PC-3 (cell line): ENCODE results near the gene AGBL5. TPM values are rescaled to one million over a fixed set of nuclear protein-coding genes. Genes with fewer than 3 reads are reported as not detected.

Experiments
- ATAC-seq: fragments of 200-7000 bp; cut with Tn5 transposase; 2 replicates; pipeline ENCODE4 v1.9.1; 2020; ENCODE audit warnings: mild to moderate bottlenecking, moderate library complexity
- BruUV-seq: library from RNA; stranded (reverse); fragments of 400-500 nt; replicated peaks from 2 replicates; lab custom pipeline; 2021; lab: Mats Ljungman, UMichigan
- CTCF ChIA-PET: fragments of 300-600 bp; sonication (Branson Sonifier 250); formaldehyde crosslinking; loops from one replicate; lab custom pipeline; 2022; ENCODE audit warnings: antibody characterized with exemption; lab: Charles Lee
- POLR2A ChIA-PET: fragments of 300-600 bp; sonication (Branson Sonifier 250); formaldehyde crosslinking; loops from one replicate; lab custom pipeline; 2022; ENCODE audit warnings: antibody characterized with exemption; ENCODE audit not compliant: unreplicated experiment; lab: Charles Lee
- DNase-seq: peaks from one replicate; pipeline ENCODE4 v3.0.0-alpha.2; 2015
- H2AFZ ChIP-seq: fragments of 300-600 bp; sonication (generic); 2 replicates; pipeline ENCODE4 v1.6.0; 2016; ENCODE audit warnings: antibody characterized with exemption, low read length
- H3F3A ChIP-seq: fragments of 300-600 bp; sonication (generic); one replicate; pipeline ENCODE4 v1.6.0; 2017; ENCODE audit warnings: antibody characterized with exemption, low read length, control low read depth, mild to moderate bottlenecking; ENCODE audit not compliant: unreplicated experiment
- H3K27ac ChIP-seq: fragments of 300-600 bp; sonication (generic); 2 replicates; pipeline ENCODE4 v1.5.1; 2016; ENCODE audit warnings: mild to moderate bottlenecking, low read length
- H3K27me3 ChIP-seq: fragments of 300-600 bp; sonication (generic); 2 replicates; pipeline ENCODE4 v1.6.1; 2016; ENCODE audit warnings: low read length, mixed read lengths
- H3K36me3 ChIP-seq: fragments of 300-600 bp; sonication (generic); 2 replicates; pipeline ENCODE4 v1.6.1; 2016; ENCODE audit warnings: low read depth, mixed run types, low read length, mixed read lengths
- H3K4me1 ChIP-seq: fragments of 300-600 bp; sonication (generic); 2 replicates; pipeline ENCODE4 v1.5.1; 2016; ENCODE audit warnings: low read length; ENCODE audit not compliant: insufficient read depth
- H3K4me2 ChIP-seq: fragments of 300-600 bp; sonication (generic); 2 replicates; pipeline ENCODE4 v1.6.0; 2016; ENCODE audit warnings: low read length
- H3K4me3 ChIP-seq: fragments of 300-600 bp; sonication (generic); 2 replicates; pipeline ENCODE4 v1.5.1; 2016; ENCODE audit warnings: mild to moderate bottlenecking, low read length, mixed read lengths
- H3K79me2 ChIP-seq: fragments of 300-600 bp; sonication (generic); 2 replicates; pipeline ENCODE4 v1.6.1; 2017; ENCODE audit warnings: low read length, mixed read lengths
- H3K9ac ChIP-seq: fragments of 300-600 bp; sonication (generic); 2 replicates; pipeline ENCODE4 v1.6.0; 2016; ENCODE audit warnings: mild to moderate bottlenecking, low read length
- H3K9me2 ChIP-seq: fragments of 300-600 bp; sonication (generic); replicated peaks from 2 replicates; pipeline ENCODE4 v1.6.1; 2016; ENCODE audit warnings: mixed run types, low read length, mixed read lengths
- H3K9me3 ChIP-seq: fragments of 300-600 bp; sonication (generic); 2 replicates; pipeline ENCODE4 v1.6.1; 2016; ENCODE audit warnings: low read length, mixed read lengths
- H4K20me1 ChIP-seq: fragments of 300-600 bp; sonication (generic); 2 replicates; pipeline ENCODE4 v1.6.1; 2016; ENCODE audit warnings: low read length, mixed read lengths
- CTCF ChIP-seq: fragments of 300-600 bp; sonication (generic); conservative IDR thresholded peaks from 2 replicates; pipeline ENCODE4 v1.5.1; 2017; ENCODE audit warnings: antibody characterized with exemption, low read depth, mild to moderate bottlenecking, low read length
- EZH2 ChIP-seq: fragments of 300-600 bp; sonication (generic); IDR thresholded peaks from one replicate; pipeline ENCODE4 v1.6.1; 2017; ENCODE audit warnings: antibody characterized with exemption, mild to moderate bottlenecking, low read length; ENCODE audit not compliant: unreplicated experiment
- EZH2phosphoT487 ChIP-seq: fragments of 300-600 bp; sonication (generic); IDR thresholded peaks from 2 replicates; pipeline ENCODE4 v1.6.1; 2018; ENCODE audit warnings: mild to moderate bottlenecking, antibody characterized with exemption, low read length, borderline replicate concordance
- intact Hi-C: fragments of 100-400 bp; cut with micrococcal nuclease; formaldehyde crosslinking; loops from 2 replicates; pipeline ENCODE4 v1.9.0; 2023
- total RNA-seq: library from RNA; depleted of rRNA; stranded (reverse); fragments of >200 nt; gene quantifications from 2 replicates; pipeline ENCODE4 v1.2.3, GENCODE V29; 2014

AGBL5 gene
- total RNA-seq, 1 experiment from 2014 or later: 14.1 TPM

- Histone ChIP-seq H3K4me2 (no peak overlapping the region), H3K9ac (no peak overlapping the region), H4K20me1 (no peaks in the 10 kb centered on the region), H3K4me1 (peaks cover 30% of the 10 kb centered on the region), H3K27me3 (no peaks in the 10 kb centered on the region), H2AFZ (no peak overlapping the region), H3K4me3 (no peak overlapping the region), H3F3A (peaks cover 6% of the 10 kb centered on the region), H3K27ac (no peak overlapping the region), H3K9me2 (no peaks in the 10 kb centered on the region), H3K36me3 (peaks cover 5% of the 10 kb centered on the region; the same call in 1 of the 2 replicates), H3K79me2 (no peaks in the 10 kb centered on the region), H3K9me3 (no peaks in the 10 kb centered on the region)
- DNase-seq: no peak
- BruUV-seq: no TSS peak
- POLR2A ChIA-PET: no interaction called here
- CTCF ChIA-PET: no interaction called here
- no peak for ATAC-seq
- TF ChIP-seq EZH2 (no peak), CTCF (peak; percentile 33; the same call in 1 of the 2 replicates), EZH2phosphoT487 (no peak)
- intact Hi-C loops: no loop called here
These were observed 27.3 kb upstream of the AGBL5 start for GRCh38 chr2:27024188-27024587.

GRCh38 chr2:27024812-27025211, 26.7 kb upstream of the AGBL5 start:
- Histone ChIP-seq H4K20me1 (no peaks in the 10 kb centered on the region), H3K4me3 (no peak overlapping the region), H3K9ac (no peak overlapping the region), H3F3A (peaks cover 6% of the 10 kb centered on the region), H2AFZ (no peak overlapping the region), H3K4me1 (peaks cover 27% of the 10 kb centered on the region), H3K27me3 (no peaks in the 10 kb centered on the region), H3K9me2 (no peaks in the 10 kb centered on the region), H3K4me2 (no peak overlapping the region), H3K27ac (no peak overlapping the region), H3K9me3 (no peaks in the 10 kb centered on the region), H3K36me3 (peaks cover 5% of the 10 kb centered on the region; the same call in 1 of the 2 replicates), H3K79me2 (no peaks in the 10 kb centered on the region)
- DNase-seq (no peak), ATAC-seq (no peak)
- CTCF ChIA-PET: no interaction called here
- no peak for TF ChIP-seq EZH2
- TF ChIP-seq CTCF: no peak
- no peak for TF ChIP-seq EZH2phosphoT487
- intact Hi-C loops: no loop called here
- POLR2A ChIA-PET: no interaction called here
- no TSS peak for BruUV-seq

GRCh38 chr2:27025281-27025800, 26.1 kb upstream of the AGBL5 start:
- ATAC-seq: no peak
- no peaks in the 10 kb centered on the region for H4K20me1 ChIP-seq

More at GRCh38 chr2:27025281-27025800, 26.1 kb upstream of the AGBL5 start:
- ChIA-PET POLR2A (no interaction called here), CTCF (no interaction called here)
- Histone ChIP-seq H3K4me3 (no peak overlapping the region), H3K9ac (no peak overlapping the region), H3K36me3 (peaks cover 5% of the 10 kb centered on the region; the same call in 1 of the 2 replicates), H2AFZ (no peak overlapping the region), H3K27me3 (no peaks in the 10 kb centered on the region), H3K4me2 (no peak overlapping the region), H3K27ac (no peak overlapping the region), H3K9me2 (no peaks in the 10 kb centered on the region), H3K4me1 (peaks cover 22% of the 10 kb centered on the region), H3K79me2 (no peaks in the 10 kb centered on the region), H3K9me3 (no peaks in the 10 kb centered on the region), H3F3A (peaks cover 6% of the 10 kb centered on the region)
- no peak for DNase-seq
- intact Hi-C loops: no loop called here
- BruUV-seq: no TSS peak
- TF ChIP-seq EZH2: no peak
- TF ChIP-seq CTCF: no peak
